ENCODE results near the gene BMP4.
"Not testable (repeated sequence)": the region's sequence is repeated elsewhere in the genome, so short reads cannot be mapped to it uniquely, and the experiment has no call there.

BMP4 gene

DNA sequence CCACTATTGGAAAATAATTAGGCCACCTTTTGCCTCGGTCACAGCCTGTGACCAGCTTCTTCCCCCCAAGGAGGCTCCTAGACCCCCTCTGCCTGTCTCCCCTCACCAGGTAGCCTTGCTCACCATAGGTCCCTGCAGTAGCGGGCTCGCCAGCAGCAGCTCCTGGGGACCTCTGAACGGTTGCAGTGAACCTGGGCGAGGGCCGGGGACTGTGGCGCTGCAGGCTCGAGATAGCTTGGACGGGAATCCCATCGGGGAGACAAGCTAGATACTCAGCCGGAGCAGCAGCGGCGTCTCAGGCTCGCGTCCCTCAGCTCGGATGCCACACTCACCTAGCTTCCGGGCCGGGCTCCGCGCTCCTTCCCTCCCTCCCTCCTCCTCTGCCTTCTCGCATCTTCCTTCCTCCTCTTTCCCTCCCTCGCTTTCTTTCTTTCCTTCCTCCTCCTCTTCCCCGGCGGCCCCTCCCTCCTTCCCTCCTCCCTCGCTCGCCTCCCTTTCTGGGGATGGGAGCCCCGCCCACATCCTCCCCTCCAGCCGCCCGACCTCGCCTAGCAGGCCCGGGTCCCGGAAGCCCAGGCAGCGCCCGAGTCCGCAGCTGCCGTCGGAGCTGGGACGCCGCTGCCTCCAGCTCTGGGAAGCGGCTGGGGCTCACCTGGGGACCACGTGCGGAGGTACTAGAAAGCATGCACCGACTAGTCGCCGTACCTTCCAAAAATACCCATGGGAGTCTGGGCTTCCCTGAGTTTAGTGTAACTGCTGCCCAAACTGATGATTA, at the start of gene BMP4:
Gene BMP4, minus strand, starts transcription at position 399 of the 775 bp plus-strand sequence. CDS start 4,603 bp downstream, outside the sequence.
- Histone ChIP-seq H3K9me3 (ENCODE audit: control insufficient read depth in 2 of 2, low read length in 2 of 2) (no peaks in the 10 kb centered on the region), H3K4me1 (ENCODE audit: control insufficient read depth, insufficient read depth, low read length) (peaks cover 26% of the 10 kb centered on the region), H3K27me3 (ENCODE audit: control insufficient read depth in 1 of 2, insufficient read depth in 2 of 2, low read length in 2 of 2) (peaks cover 4 to 38% of the 10 kb centered on the region in 2 donors), H3K9ac (ENCODE audit: low read length in 2 of 2) (peak within 1 kb of the TSS; percentile 54 to 64), H3K4me3 (ENCODE audit: low read length in 2 of 2) (peak within 1 kb of the TSS; percentile 45 to 85), H3K27ac (ENCODE audit: low read length) (peak within 1 kb of the TSS; percentile 85), H3K36me3 (ENCODE audit: control insufficient read depth in 2 of 2, insufficient read depth in 2 of 2, low read length in 2 of 2) (no peaks in the 10 kb centered on the region)

DNA sequence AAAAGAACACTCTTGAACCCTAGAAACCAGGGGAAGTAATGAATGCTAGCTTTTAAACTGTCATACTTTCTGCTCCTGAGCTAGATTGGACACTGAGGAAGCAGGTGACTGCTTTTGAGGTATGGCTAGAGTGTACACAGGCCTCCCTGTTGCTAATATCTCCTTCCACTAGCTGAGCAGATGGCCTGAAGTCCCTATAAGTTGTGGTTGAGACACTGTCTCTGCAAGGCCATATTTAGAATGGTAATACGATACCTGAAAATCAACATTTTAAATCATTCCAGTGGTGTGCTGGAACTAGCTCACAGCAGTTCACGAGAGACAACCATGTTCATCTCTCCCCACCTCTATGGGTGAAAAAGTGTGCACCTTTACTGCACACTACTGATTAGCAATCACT, 46.4 kb upstream of the BMP4 start:
- Histone ChIP-seq H3K9me3 (ENCODE audit: control insufficient read depth in 2 of 2, low read length in 2 of 2) (peaks cover 0 to 3% of the 10 kb centered on the region in 2 donors), H3K27me3 (ENCODE audit: control insufficient read depth in 1 of 2, insufficient read depth in 2 of 2, low read length in 2 of 2) (no peaks in the 10 kb centered on the region), H3K4me1 (ENCODE audit: control insufficient read depth, insufficient read depth, low read length) (no peaks in the 10 kb centered on the region), H3K36me3 (ENCODE audit: control insufficient read depth in 2 of 2, insufficient read depth in 2 of 2, low read length in 2 of 2) (no peaks in the 10 kb centered on the region), H3K27ac (ENCODE audit: low read length) (no peak overlapping the region), H3K9ac (ENCODE audit: low read length in 2 of 2) (no peak overlapping the region), H3K4me3 (ENCODE audit: low read length in 2 of 2) (no peak overlapping the region)

DNA sequence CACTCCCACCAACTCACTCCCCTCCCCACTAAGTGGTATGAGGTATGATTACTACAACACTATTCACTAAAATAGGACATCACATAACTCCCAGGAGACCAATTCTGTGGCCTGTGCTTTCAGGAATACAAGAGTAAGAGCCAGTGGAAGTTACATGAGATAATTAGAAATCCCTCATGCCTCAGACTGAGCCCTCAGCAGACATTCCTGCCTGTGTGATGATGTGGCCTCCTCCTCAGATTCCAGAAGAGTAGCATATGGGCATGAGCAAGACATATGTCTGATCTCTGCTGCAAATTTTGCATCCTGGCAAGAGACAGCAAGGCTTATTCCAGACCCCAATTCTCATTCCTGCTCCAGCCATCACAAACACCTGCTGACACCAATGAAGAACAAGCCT, 46.0 kb upstream of the BMP4 start:
- H3K27me3 ChIP-seq (ENCODE audit: control insufficient read depth in 1 of 2, insufficient read depth in 2 of 2, low read length in 2 of 2) = no peaks in the 10 kb centered on the region
- no peak overlapping the region for H3K4me3 ChIP-seq (ENCODE audit: low read length in 2 of 2)
- no peaks in the 10 kb centered on the region for H3K4me1 ChIP-seq (ENCODE audit: control insufficient read depth, insufficient read depth, low read length)
- H3K27ac ChIP-seq (ENCODE audit: low read length) = no peak overlapping the region
- no peaks in the 10 kb centered on the region for H3K36me3 ChIP-seq (ENCODE audit: control insufficient read depth in 2 of 2, insufficient read depth in 2 of 2, low read length in 2 of 2)
- no peak overlapping the region for H3K9ac ChIP-seq (ENCODE audit: low read length in 2 of 2)
- peaks cover 0 to 3% of the 10 kb centered on the region in 2 donors for H3K9me3 ChIP-seq (ENCODE audit: control insufficient read depth in 2 of 2, low read length in 2 of 2)

DNA sequence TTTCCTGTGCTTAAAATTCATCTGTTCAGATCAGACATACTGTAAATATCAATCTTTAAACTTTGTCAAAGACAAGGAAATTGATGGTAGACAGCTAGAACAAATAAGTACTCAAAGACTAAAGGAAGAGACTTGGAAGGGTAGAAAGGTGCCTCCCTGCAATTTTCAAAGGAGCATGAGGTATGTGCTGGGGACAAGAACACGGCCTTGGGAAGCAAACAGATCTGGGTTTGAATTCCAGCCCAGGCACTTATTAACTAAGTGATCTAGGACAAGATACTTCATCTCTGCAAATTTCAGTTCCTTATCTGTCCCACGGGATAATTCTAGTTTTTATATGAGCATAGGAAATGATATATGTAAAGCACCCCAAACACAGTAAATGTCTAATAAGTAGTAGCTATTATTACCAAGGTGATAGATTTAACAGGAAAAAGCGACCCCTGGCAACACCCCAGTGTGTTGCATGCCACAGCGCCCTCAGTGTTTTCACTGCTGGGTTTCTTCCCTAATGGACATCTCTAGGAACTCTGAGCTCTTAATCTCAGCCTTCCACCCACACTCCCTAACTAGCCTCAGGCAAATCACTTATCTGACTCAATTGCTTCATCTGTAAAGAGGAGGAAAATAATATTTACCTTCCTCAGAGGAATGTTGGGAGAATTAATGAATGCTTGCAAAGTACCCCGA, 44.7 kb upstream of the BMP4 start:
- no peak overlapping the region for H3K9ac ChIP-seq (ENCODE audit: low read length in 2 of 2)
- no peak overlapping the region for H3K27ac ChIP-seq (ENCODE audit: low read length)
- peaks cover 0 to 2% of the 10 kb centered on the region in 2 donors for H3K9me3 ChIP-seq (ENCODE audit: control insufficient read depth in 2 of 2, low read length in 2 of 2)
- H3K36me3 ChIP-seq (ENCODE audit: control insufficient read depth in 2 of 2, insufficient read depth in 2 of 2, low read length in 2 of 2) = no peaks in the 10 kb centered on the region
- no peak overlapping the region for H3K4me3 ChIP-seq (ENCODE audit: low read length in 2 of 2)
- no peaks in the 10 kb centered on the region for H3K27me3 ChIP-seq (ENCODE audit: control insufficient read depth in 1 of 2, insufficient read depth in 2 of 2, low read length in 2 of 2)
- no peaks in the 10 kb centered on the region for H3K4me1 ChIP-seq (ENCODE audit: control insufficient read depth, insufficient read depth, low read length)

DNA sequence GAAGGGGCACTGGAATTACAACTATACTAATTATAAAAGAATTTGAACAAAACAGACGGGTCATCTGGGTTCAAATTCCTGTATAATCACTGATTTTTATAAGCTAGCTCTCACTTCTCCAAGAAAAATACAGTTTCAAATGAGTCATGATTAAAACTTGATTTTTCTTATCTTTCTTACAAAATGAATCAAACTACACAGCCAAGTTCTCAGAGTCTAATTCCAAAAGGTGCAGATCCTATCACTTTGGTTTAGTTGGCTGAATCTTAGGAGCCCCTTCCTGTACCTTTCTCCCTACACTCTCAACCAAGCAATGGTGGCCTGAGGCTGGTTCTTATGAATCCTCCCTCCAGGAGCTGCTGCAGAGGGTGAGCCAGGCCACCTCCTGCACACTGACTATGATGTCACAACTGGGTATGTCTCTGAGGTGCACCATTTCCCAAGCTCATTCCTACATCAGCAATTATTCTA, 43.8 kb upstream of the BMP4 start:
- no peak overlapping the region for H3K9ac ChIP-seq (ENCODE audit: low read length in 2 of 2)
- no peaks in the 10 kb centered on the region for H3K27me3 ChIP-seq (ENCODE audit: control insufficient read depth in 1 of 2, insufficient read depth in 2 of 2, low read length in 2 of 2)
- no peak overlapping the region for H3K27ac ChIP-seq (ENCODE audit: low read length)
- no peak overlapping the region for H3K4me3 ChIP-seq (ENCODE audit: low read length in 2 of 2)
- no peaks in the 10 kb centered on the region for H3K9me3 ChIP-seq (ENCODE audit: control insufficient read depth in 2 of 2, low read length in 2 of 2)
- no peaks in the 10 kb centered on the region for H3K36me3 ChIP-seq (ENCODE audit: control insufficient read depth in 2 of 2, insufficient read depth in 2 of 2, low read length in 2 of 2)
- no peaks in the 10 kb centered on the region for H3K4me1 ChIP-seq (ENCODE audit: control insufficient read depth, insufficient read depth, low read length)

DNA sequence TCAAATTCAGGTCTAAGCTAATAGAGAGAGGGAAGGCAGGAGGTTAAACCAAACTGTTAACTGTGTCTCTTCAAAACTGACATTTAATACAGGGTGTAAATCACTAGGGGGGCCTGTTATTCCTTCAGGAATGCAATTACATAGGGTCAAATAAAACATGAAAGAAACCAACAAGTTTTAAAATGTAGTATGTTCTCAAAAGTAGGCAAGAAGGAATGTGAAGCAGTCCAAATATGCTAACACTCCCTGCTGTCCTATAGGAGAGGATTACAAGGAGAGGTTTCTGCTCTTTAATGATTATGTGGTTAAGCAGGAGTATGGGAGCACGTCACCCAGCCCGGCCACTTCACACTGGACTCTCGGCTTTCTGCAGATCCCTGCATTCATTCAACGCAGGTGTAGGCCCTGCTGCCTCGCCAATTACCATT, 42.5 kb upstream of the BMP4 start:
- peaks cover 0 to 3% of the 10 kb centered on the region in 2 donors for H3K27me3 ChIP-seq (ENCODE audit: control insufficient read depth in 1 of 2, insufficient read depth in 2 of 2, low read length in 2 of 2)
- no peak overlapping the region for H3K4me3 ChIP-seq (ENCODE audit: low read length in 2 of 2)
- no peak overlapping the region for H3K27ac ChIP-seq (ENCODE audit: low read length)
- H3K9me3 ChIP-seq (ENCODE audit: control insufficient read depth in 2 of 2, low read length in 2 of 2) = no peaks in the 10 kb centered on the region
- H3K4me1 ChIP-seq (ENCODE audit: control insufficient read depth, insufficient read depth, low read length) = no peaks in the 10 kb centered on the region
- H3K36me3 ChIP-seq (ENCODE audit: control insufficient read depth in 2 of 2, insufficient read depth in 2 of 2, low read length in 2 of 2) = no peaks in the 10 kb centered on the region
- no peak overlapping the region for H3K9ac ChIP-seq (ENCODE audit: low read length in 2 of 2)

DNA sequence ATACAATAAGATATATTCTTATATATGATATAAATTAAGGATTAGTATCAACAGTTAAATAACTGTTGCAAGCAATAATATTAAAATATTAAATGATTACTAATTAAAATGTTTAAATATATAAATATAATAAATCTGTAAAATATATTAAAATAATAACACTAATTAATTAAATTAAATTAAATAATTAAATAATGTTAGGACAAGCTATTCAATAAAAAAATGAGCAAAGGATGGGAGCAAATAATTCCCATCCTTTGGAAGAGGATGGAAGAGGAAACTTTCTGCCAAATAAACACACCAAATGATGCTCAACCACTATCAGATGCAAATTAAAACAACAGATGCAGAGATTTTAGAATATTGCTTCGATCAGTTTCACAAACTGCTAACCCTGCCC, 39.4 kb upstream of the BMP4 start:
- H3K27me3 ChIP-seq (ENCODE audit: control insufficient read depth in 1 of 2, insufficient read depth in 2 of 2, low read length in 2 of 2) = peaks cover 0 to 3% of the 10 kb centered on the region in 2 donors
- no peak overlapping the region for H3K27ac ChIP-seq (ENCODE audit: low read length)
- no peaks in the 10 kb centered on the region for H3K4me1 ChIP-seq (ENCODE audit: control insufficient read depth, insufficient read depth, low read length)
- no peak overlapping the region for H3K4me3 ChIP-seq (ENCODE audit: low read length in 2 of 2)
- H3K36me3 ChIP-seq (ENCODE audit: control insufficient read depth in 2 of 2, insufficient read depth in 2 of 2, low read length in 2 of 2) = no peaks in the 10 kb centered on the region
- no peaks in the 10 kb centered on the region for H3K9me3 ChIP-seq (ENCODE audit: control insufficient read depth in 2 of 2, low read length in 2 of 2)
- no peak overlapping the region for H3K9ac ChIP-seq (ENCODE audit: low read length in 2 of 2)

DNA sequence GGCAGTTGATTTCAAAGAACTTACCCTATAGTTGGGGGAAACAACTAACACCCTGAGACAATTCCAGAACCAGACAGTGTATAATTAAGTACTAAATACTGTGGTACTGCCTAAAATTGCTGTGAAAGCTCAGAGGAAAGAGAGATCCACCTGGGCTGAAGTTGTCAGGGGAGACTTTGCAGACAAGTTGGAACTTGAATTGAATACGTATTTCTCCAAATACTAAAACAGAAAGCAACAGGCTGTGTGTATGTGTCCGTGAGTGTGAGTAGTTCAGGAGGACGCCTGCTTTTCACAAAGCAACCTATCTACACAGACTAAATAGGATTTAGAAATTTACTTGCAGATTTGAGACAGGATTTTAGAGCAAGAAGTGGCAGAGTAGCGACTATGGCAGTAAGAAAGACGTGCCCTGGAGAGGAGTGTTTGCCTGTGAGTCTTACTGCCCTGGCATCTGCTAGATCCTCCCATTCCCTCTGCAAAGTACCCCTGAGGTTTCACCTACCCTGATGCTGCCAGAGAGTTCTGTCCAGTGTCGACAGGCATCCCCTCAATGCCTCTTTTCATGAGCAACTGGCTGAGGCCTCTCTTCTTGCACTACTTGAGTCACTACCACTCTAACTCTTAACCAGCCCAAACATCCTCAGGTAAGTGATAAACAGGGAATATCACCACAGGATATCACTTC, 37.4 kb upstream of the BMP4 start:
- no peak overlapping the region for H3K27ac ChIP-seq (ENCODE audit: low read length)
- peaks cover 0 to 3% of the 10 kb centered on the region in 2 donors for H3K27me3 ChIP-seq (ENCODE audit: control insufficient read depth in 1 of 2, insufficient read depth in 2 of 2, low read length in 2 of 2)
- H3K4me1 ChIP-seq (ENCODE audit: control insufficient read depth, insufficient read depth, low read length) = no peaks in the 10 kb centered on the region
- H3K4me3 ChIP-seq (ENCODE audit: low read length in 2 of 2) = no peak overlapping the region
- no peaks in the 10 kb centered on the region for H3K9me3 ChIP-seq (ENCODE audit: control insufficient read depth in 2 of 2, low read length in 2 of 2)
- no peaks in the 10 kb centered on the region for H3K36me3 ChIP-seq (ENCODE audit: control insufficient read depth in 2 of 2, insufficient read depth in 2 of 2, low read length in 2 of 2)
- no peak overlapping the region for H3K9ac ChIP-seq (ENCODE audit: low read length in 2 of 2)

DNA sequence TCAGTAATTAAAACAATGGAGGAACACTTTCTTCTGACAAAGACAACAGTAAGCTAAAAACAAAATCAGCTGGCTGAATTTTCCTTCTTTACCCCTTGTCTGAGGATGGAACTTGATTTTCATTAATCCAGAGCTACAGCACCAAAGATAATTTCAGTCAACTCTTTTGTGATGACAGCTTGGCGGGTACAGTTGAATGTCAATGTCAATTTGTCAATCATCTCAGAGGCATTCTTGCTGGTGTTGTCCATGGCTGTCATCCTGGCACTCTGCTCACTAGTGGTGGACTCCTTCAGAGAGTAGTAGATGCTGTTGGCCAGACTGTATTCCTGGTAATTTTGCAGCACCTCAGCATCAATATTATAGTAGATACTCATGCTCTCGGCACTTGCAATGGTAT, 34.4 kb upstream of the BMP4 start:
- Histone ChIP-seq H3K27ac (ENCODE audit: low read length) (no peak overlapping the region), H3K4me1 (ENCODE audit: control insufficient read depth, insufficient read depth, low read length) (no peaks in the 10 kb centered on the region), H3K36me3 (ENCODE audit: control insufficient read depth in 2 of 2, insufficient read depth in 2 of 2, low read length in 2 of 2) (no peaks in the 10 kb centered on the region), H3K27me3 (ENCODE audit: control insufficient read depth in 1 of 2, insufficient read depth in 2 of 2, low read length in 2 of 2) (peaks cover 0 to 3% of the 10 kb centered on the region in 2 donors), H3K9me3 (ENCODE audit: control insufficient read depth in 2 of 2, low read length in 2 of 2) (no peaks in the 10 kb centered on the region), H3K4me3 (ENCODE audit: low read length in 2 of 2) (no peak overlapping the region), H3K9ac (ENCODE audit: low read length in 2 of 2) (no peak overlapping the region)

DNA sequence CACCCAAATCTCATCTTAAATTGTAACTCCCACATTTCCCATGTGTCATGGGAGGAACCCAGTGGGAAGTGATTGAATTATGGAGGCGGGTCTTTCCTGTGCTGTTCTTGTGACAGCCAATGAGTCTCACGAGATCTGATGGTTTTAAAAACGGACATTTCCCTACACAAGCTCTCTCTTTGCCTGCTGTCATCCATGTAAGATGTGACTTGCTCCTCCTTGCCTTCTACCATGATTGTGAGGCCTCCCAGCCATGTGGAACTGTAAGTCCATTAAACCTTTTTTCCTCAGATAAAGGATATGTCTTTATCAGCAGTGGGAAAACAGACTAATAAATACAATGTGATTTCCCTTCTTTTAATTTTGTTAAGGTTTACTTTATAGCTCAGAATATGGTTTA, 30.1 kb upstream of the BMP4 start:
- H3K9ac ChIP-seq (ENCODE audit: low read length in 2 of 2); H3K27me3 ChIP-seq (ENCODE audit: control insufficient read depth in 1 of 2, insufficient read depth in 2 of 2, low read length in 2 of 2); H3K27ac ChIP-seq (ENCODE audit: low read length); H3K4me3 ChIP-seq (ENCODE audit: low read length in 2 of 2); H3K4me1 ChIP-seq (ENCODE audit: control insufficient read depth, insufficient read depth, low read length); H3K36me3 ChIP-seq (ENCODE audit: control insufficient read depth in 2 of 2, insufficient read depth in 2 of 2, low read length in 2 of 2): not testable (repeated sequence)
- peaks cover 2 to 11% of the 10 kb centered on the region in 2 donors for H3K9me3 ChIP-seq (ENCODE audit: control insufficient read depth in 2 of 2, low read length in 2 of 2)
